Erythroblast (primary cell): Measurements from ENCODE around the gene PBOV1.

Experiments used
- DNase-seq, 2 experiments: peaks; one replicate each; lab custom pipeline; 2025; lab: John Stamatoyannopoulos, UW
- GATA1 ChIP-seq: IDR thresholded peaks from 2 replicates; pipeline ENCODE4 v1.6.1; 2011; ENCODE audit warnings: low read depth, mild to moderate bottlenecking, control low read depth, low read length, moderate library complexity
- POLR2A ChIP-seq: IDR thresholded peaks from 2 replicates; pipeline ENCODE4 v1.6.1; 2011; ENCODE audit warnings: mild to moderate bottlenecking, low read length

Gene PBOV1

DNA sequence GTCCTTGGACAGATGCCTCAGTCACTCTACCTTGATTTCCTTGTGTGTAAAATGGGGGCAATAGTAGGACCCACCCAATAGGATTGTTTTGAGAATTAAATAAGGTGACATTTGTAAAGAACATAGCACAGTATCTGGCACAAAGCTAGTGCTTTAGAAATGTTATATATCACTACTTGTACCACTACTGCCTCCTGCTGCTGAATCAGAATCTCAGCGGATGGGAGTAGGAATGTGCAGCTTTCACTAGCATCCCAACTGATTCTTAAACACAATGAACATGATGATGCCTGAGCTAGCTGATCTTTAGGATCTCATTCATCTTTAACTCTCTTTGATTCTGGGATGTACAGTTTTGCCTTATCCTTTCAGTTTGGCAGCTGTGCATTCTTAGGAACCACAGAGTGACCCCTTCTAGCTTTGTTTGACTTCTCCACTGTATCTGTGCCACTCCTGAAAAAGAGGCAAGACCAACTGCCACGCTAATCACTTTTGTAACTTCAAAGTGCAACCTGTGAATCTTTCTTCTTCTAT, 7.2 kb downstream of the PBOV1 start:
- DNase-seq, result no peak
- TF ChIP-seq POLR2A (no peak), GATA1 (no peak)

DNA sequence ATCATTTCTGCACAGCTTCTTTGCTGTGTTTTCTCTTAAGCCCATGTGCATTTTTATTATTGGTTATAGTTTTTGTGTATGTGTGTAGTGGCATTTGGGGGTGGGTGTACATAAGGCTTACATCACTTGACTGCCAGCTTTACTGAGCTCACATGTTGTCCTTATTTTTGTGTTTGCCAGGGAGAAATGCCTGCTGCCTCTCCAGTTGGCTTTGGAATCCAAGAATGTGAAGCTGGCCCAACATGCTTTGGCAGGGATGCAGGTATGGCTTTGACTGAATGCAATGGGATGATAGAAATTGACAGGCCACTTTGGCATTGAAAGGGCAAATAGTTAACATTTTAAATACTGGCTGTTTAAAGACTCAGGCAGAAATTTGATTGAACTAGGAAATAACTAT, 11.4 kb downstream of the PBOV1 start:
- no peak for TF ChIP-seq GATA1
- TF ChIP-seq POLR2A, result no peak
- no peak for DNase-seq

DNA sequence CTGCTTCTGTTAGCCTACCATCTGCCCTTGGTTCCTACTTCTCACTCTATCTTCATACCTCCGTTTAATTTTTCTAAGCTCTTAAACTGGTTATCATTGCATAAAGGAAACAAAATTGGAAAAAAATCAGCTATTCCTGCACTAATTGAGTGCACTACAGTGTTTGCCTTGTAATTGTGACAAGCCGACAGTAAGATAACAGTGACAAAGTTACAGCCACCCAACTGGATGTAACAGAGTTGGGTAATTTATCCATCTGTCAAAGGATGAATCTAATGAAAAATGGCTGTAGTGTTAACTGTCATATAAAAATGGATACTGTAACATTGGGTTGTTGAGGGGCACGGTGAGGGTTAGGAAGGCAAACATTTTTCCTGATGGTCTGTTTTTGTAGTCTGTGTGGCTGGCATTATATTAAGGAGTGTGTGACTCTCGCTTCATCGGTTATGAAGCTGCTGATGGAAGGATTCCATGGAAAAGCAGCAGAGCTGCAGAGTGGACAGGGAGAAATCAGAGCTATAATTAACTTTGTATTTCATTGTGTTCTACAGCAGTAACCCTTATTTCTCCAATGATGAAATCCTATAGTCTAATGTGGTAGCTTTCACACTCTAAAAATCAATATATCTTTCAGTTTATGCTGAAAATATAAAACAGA, 12.7 kb downstream of the PBOV1 start:
- no peak for TF ChIP-seq POLR2A
- no peak for DNase-seq

DNA sequence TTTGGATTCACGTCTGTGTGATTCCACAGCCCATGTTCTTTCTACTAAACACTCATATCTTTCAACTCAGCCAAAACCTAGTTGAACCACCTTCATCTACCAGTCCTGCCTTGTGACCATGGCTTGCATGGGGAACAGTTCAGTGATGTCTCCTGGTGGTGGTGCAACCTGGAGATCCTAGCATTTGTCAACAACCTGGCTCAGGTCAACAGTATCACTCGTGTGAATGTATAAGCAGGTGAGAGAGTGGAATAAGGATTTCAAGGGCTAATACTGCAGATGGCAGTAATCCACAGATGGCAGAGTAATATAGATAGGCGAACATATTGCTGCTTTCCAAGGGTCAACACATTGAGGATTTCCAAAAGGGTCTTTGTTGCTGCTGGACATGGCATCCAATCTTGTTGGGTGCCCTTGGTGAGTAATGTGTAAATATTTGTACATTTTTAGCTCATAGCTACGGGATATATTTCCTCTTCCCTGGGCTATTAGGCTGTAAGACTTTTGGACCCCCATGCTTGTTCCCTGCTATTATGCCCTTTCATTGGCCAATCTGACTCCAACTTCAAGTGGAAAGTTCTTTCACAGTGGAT, 13.4 kb downstream of the PBOV1 start:
- DNase-seq, result no peak
- TF ChIP-seq POLR2A, result no peak
- no peak for TF ChIP-seq GATA1

DNA sequence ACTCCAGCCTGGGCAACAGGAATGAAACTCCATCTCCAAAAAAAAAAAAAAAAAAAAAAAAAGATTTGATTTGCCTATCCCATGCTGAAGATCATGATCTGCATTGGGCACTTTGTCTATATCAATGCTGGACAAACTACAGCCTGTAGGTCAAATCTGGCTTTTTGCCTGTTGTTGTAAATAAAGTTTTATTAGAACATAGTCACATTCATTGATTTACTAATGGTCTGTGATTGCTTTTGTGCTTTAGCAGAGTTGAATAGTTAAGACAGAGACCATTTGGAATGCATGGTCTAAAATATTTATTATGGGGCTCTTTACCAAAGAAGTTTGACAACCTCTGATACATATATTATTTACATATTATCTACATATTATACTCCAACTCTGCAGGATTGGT, 14.0 kb downstream of the PBOV1 start:
- no peak for DNase-seq
- TF ChIP-seq POLR2A (no peak), GATA1 (no peak)

DNA sequence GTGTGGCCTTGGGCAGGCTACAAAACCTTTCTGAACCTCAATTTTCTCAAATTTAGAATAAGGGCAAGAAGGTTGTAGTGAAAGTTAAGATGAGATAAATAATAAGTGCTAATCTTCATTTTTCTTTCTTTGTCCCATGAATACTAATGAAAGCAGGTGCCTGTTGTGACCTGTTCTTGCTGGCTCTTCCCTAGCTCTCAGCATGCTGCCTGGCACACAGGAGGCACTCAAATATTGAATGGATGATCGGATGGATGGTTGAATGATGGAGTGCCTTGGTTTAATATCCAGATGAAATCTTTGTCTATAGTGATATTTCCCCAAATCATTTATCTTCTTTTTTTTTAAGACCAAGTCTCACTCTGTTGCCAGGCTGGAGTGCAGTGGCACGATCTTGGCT, 15.0 kb downstream of the PBOV1 start:
- TF ChIP-seq GATA1, result no peak
- TF ChIP-seq POLR2A, result no peak
- no peak for DNase-seq

DNA sequence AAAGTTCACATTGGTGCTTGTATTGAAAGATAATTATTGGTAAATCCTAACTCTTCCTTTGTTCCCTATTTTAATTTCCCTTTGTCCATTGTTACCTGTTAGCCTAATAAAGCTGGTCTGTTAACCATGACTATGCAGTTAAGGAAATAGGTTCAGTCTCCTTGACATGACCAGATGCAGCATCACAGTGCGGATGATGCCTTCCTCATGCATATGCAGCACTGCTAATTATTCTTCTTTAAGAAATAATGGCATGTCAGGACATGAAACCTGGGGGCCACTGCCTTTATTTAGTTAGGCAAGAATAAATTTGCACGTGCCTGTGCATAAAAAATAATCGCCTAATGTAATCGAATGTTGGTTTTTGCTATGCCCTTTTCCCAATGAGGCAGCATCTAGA, 16.5 kb downstream of the PBOV1 start:
- no peak for DNase-seq
- TF ChIP-seq POLR2A (no peak), GATA1 (no peak)

DNA sequence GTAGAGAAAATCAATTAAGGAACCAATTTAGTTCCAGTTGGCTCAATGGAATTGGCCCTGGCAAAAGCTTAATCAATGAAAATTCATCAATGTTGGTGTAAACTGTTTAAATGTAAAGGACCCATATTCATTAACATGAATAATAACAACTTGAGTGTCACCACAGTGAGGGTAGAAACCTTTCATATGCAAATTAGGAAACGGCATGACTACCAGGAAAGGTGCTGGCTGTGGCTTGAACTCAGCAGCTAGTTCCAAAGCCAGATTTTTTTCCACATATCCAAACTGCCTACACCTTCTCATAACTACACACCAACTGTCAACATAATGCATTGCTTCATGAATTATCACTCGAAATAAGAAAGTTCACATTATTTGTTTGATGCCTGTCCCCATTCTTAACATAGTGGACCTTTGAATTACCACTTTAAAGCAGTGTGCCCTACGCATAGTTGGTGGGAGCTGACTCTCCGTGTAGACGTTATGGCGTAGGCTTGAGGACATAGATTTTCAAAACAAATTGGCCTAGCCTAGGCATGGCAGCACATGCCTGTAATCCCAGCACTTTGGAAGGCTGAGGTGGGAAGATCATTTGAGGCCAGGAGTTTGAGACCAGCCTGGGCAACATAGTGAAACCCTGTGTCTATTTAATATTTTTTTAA, 19.7 kb downstream of the PBOV1 start:
- TF ChIP-seq POLR2A, result no peak
- no peak for TF ChIP-seq GATA1
- DNase-seq, result no peak

DNA sequence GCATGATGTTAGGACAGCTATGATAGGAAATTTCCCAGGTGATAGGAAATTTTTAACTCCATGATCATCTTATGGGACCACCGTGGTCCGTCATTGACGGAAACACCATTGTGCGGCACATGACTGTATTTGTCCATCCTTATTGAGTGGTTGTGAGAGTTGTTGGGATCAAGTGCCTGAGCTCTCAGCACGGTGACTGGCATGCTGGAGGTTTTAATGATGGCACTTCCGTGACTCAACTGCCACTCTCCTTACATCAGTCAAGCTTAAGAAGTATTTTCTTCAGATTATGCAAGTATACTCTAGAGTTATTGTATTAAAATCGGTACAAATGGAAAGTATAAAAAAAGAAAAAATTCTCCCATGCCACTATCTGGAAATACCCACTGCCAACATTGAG, 20.7 kb downstream of the PBOV1 start:
- no peak for DNase-seq

DNA sequence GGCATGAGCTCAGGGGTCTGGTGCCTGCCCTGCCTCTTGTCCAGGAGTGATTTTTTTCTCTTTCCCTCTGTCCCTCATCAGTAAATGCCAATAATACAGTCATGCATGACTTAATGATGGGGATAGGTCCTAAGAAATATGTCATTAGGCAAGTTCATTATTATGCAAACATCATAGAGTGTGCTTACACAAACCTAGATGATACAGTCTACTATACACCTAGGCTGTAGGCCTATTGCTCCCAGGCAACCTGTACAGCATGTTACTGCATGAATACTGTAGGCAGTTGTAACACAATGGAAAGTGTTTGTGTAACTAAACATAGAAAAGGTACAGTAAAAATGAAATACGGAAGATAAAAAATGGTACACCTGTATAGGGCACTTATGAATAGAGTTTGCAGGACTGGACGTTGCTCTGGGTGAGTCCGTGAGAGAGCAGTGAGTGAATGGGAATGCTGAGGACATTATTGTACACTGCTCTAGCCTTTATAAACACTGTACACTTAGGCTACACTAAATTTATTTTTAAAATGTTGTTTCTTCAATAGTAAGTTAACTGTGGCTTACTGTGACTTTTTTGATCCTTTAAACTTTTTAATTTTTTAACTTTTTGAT, 22.1 kb downstream of the PBOV1 start:
- TF ChIP-seq GATA1, result no peak
- TF ChIP-seq POLR2A, result no peak

More for the DNA sequence above, 20.7 kb downstream of the PBOV1 start:
- TF ChIP-seq GATA1, result no peak

DNA sequence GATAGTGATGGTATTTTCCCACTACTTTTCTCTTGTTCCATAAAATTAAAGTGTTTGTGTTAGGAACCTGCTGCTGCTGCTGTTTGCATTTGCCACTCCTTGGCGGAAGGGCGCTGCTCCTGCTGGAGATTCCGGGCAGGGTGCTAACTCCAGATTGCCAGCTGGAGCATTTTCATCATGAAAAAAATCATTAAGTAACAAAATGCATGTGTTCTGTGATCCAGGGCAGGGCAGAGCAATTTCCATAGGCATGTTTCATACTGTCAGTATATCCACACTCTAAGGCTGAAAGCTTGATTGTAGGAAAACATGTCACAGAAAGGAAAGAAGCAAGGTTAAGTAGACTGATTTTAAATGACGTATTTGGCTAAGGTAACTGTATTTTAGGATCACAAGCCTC, 24.0 kb downstream of the PBOV1 start:
- TF ChIP-seq GATA1 (no peak), POLR2A (no peak)
- DNase-seq, result no peak

More for the DNA sequence above, 22.1 kb downstream of the PBOV1 start:
- no peak for DNase-seq

DNA sequence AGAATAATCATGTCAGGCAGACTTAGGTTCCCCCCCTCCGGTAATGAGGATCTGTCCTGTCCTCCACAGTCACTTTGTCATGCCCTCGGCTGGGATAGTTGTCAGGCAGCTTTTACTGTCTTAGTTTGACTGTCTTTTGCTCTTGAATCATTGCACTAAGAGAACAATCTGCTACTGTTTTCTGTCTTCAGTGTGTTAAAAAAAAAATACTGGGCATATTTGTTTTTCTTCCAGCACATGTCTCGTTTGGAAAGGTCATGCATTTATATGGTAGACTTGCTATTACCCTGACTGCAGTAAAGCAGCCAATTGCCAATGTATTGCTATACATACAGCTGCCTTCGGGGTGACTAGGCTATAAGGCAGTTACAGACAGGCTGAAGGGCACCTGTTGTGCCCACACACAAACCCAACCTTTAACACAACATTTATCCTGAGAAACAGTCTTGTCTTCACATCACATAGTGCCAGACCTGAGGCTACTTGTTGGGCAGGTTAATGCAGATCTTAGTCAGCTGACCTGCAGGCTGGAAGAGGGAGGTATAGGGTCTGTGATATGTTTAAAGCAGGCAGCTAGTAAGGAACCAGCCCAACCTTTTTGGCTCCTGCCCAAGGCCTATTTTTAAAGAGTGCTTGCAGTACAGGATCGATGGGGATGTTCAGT, 29.9 kb downstream of the PBOV1 start:
- no peak for DNase-seq
- TF ChIP-seq POLR2A (no peak), GATA1 (no peak)

DNA sequence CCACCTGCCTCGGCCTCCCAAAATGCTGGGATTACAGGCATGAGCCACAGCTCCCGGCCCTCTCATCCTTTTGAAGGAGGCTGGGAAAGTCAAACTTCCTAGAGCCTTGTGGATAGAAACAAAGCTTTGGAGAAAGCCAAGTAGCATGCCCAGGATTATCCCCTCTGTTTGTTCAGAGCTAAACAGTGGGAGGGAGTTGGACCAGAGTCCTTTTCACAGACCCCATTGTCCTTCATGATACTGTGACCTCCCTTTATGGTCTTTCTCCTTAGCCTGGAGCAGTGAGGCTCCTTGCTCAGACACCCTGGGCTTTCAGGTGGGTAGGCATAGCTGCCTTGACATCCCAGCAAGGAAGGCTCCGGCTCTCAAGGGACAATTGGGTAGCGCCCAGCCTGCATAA, 31.1 kb downstream of the PBOV1 start:
- TF ChIP-seq POLR2A, result no peak
- TF ChIP-seq GATA1, result no peak
- no peak for DNase-seq

DNA sequence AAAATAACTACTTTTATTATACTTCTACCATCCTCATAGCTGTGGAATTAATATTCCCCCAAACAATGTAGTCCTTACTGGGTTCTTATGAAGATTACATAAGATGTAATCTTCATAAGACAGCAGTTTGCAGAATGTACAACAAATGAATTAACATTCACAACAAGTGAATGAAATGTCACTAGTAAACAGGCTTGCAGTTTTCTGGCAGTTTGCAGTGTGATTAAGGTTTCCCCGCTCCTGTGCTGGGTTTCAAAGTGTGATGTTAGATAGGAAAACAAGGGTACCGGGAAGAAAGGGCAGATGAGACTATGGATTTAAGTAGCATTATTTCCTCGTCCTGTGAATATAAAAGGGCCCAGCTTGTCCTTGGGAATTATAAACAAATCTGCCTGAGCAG, 34.1 kb downstream of the PBOV1 start:
- DNase-seq, result no peak
- no peak for TF ChIP-seq GATA1
- TF ChIP-seq POLR2A, result no peak
